Activated T-cell treated with anti-CD3 and anti-CD28 coated beads, Interleukin-2, amount 50 U/mL, for 1 hour (primary cell): ENCODE measurements around the gene STEAP3.

Source experiments
- DNase-seq: peaks from one replicate; pipeline ENCODE4 v3.0.0-alpha.2; 2020

Gene STEAP3

GRCh38 chr2:119305497-119306195 lies 82.0 kb downstream of the STEAP3 start:
- DNase-seq: no peak

- no peak for DNase-seq
These were observed 82.6 kb downstream of the STEAP3 start for GRCh38 chr2:119306196-119306590.

GRCh38 chr2:119307419-119308140 lies 83.9 kb downstream of the STEAP3 start:
- DNase-seq: no peak

- DNase-seq: no peak
These were observed 85.2 kb downstream of the STEAP3 start for GRCh38 chr2:119308793-119309330.

GRCh38 chr2:119311371-119311770 lies 87.7 kb downstream of the STEAP3 start:
- DNase-seq: no peak

GRCh38 chr2:119311831-119312230 lies 88.2 kb downstream of the STEAP3 start:
- no peak for DNase-seq
